PC-3 (cell line): ENCODE data around the gene CNOT6L.

ENCODE experiments used
- CTCF ChIP-seq: fragments of 300-600 bp; sonication (generic); conservative IDR thresholded peaks from 2 replicates; pipeline ENCODE4 v1.5.1; 2017; ENCODE audit warnings: antibody characterized with exemption, low read depth, mild to moderate bottlenecking, low read length
- EZH2 ChIP-seq: fragments of 300-600 bp; sonication (generic); IDR thresholded peaks from one replicate; pipeline ENCODE4 v1.6.1; 2017; ENCODE audit warnings: antibody characterized with exemption, mild to moderate bottlenecking, low read length; ENCODE audit not compliant: unreplicated experiment
- EZH2phosphoT487 ChIP-seq: fragments of 300-600 bp; sonication (generic); IDR thresholded peaks from 2 replicates; pipeline ENCODE4 v1.6.1; 2018; ENCODE audit warnings: mild to moderate bottlenecking, antibody characterized with exemption, low read length, borderline replicate concordance

GRCh38 chr4:77861495-77861894 lies 42.3 kb upstream of the CNOT6L start:
- no peak for TF ChIP-seq CTCF
- no peak for TF ChIP-seq EZH2phosphoT487
- no peak for TF ChIP-seq EZH2
